GM18508 (cell line): ENCODE results near the gene ST6GALNAC6.
"Not testable (repeated sequence)": the region's sequence is repeated elsewhere in the genome, so short reads cannot be mapped to it uniquely, and the experiment has no call there.

ENCODE experiments used
- ATAC-seq: cut with Tn5 transposase; IDR thresholded peaks from one replicate; pipeline ENCODE4 v1.9.1; 2021; ENCODE audit warnings: moderate number of reproducible peaks; ENCODE audit not compliant: insufficient read depth, unreplicated experiment

ST6GALNAC6 gene

GRCh38 chr9:127897193-127897692 lies 2.2 kb downstream of the ST6GALNAC6 start:
- ATAC-seq: no peak

GRCh38 chr9:127896395-127897192 lies 2.8 kb downstream of the ST6GALNAC6 start:
- no peak for ATAC-seq

DNA sequence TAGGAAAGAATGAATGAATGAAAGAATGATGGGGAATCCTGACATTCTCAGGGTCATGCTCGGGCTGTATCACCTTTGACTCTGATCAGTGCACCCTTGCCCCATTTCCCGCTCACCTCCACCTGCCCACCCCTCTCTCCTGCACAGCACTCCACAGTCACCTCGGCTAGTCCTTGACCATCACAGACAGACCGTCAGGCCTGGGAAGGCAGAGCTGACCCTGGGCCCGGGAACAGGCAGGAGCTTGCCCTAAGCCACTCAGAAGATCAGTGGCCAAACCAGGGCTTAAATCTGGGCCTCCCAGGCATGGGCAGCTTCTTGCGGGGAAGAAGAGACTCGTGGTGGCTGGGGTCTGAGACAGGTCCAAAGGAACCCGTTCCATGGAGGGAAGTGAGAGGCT lies 3.6 kb downstream of the ST6GALNAC6 start:
- ATAC-seq: no peak

DNA sequence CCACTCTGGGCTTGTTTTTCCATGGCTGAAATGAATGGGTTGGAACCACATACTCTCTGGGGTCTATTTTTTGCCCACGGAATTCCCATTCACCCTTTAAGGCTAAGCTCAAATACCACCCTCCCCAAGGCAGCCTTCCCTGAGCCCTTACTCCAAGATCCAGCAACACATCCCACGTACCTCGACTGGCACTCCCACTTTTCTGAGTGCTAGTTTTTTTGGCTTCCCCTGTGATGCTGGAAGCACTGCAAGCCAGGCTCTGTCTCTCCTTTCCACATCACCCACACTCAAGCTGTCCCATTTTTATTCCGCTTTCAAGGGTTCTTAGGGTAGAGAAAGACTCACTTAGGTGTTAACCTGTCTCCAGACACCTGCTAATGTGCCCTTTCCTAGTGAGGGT lies 6.0 kb downstream of the ST6GALNAC6 start:
- no peak for ATAC-seq

DNA sequence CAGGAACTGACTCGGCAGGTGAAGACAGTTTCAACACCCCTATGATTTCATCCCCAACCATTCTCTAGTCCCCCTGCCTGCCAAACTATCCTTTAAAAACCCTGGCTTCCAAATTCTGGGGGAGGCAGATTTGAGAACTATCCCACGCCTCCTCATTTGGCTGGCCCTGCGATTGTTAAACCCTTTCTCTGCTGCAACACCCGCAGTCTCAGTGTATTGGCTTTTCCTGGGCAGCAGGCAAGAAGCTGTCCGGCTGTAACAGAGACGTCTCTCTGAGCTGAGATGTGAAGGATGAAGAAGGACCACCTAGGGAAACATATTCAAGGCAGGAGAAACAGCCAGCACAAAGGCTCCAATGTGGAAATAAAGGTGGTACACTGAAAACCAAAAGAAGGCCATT lies 6.6 kb downstream of the ST6GALNAC6 start:
- ATAC-seq: no peak

DNA sequence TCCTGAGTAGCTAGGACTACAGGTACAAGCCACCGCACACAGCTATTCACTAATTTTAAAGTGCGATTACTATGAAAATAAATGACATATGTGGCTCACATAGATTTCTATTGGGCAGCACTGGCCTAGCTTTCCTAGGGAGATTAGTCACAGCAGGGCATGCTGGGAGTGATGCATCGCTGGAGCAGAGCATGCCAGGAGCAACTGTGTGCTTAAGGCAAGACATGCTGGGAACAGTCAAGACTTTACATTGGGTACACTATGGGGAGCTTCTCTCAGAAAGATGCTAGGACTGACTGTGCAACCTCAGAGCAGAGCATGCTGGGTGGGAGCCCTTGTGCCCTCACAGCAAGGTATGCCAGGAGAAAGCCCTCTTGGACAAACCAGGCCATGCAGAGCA lies 9.3 kb downstream of the ST6GALNAC6 start:
- no peak for ATAC-seq

DNA sequence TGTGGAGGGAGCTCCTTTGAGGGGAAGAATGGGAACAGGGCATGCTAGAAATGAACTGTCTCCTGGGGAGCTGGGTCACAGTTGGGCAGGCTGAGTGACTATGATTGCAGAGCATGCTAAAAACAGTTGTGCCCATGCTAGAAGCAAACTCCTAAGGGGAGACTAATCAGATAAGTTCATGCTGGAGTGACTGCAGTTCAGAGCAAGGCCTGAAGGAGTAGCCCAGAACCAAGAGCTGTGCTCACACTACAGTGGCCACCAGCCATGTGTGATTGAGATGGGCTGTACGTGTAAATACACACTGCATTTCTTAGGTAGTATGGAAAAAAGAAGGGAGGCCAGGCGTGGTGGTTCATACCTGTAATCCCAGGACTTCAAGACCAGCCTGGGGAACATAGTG lies 11.6 kb downstream of the ST6GALNAC6 start:
- no peak for ATAC-seq

DNA sequence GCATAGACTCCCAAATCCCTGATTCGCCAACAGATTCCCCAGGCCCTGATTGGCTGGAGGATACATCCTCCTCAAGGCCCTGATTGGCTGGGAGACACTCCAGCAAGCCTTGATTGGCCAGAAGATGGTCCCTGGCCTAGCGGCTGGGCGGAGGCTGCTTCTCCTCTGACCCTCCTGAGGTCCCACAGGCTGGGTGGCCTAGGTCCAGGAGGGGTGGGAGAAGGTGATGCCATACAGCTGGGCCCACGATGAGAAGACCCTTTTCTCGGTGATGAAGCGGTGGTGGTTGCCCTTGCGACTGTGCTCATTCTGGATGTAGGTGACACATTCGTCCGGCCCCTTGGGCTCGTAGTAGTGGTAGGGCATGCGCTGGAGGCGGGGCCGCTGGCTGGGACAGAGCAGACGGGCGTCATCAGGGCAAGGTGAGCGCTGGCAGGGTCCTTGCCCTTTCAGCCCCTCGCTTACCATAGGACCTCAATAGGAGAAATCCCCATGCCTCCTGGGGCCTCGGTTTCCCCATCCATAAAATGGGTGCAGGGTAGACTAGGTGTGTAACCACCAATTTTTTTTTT lies 12.9 kb downstream of the ST6GALNAC6 start:
- no peak for ATAC-seq

- ATAC-seq: no peak
Measured at GRCh38 chr9:127885508-127886281, 13.7 kb downstream of the ST6GALNAC6 start.

DNA sequence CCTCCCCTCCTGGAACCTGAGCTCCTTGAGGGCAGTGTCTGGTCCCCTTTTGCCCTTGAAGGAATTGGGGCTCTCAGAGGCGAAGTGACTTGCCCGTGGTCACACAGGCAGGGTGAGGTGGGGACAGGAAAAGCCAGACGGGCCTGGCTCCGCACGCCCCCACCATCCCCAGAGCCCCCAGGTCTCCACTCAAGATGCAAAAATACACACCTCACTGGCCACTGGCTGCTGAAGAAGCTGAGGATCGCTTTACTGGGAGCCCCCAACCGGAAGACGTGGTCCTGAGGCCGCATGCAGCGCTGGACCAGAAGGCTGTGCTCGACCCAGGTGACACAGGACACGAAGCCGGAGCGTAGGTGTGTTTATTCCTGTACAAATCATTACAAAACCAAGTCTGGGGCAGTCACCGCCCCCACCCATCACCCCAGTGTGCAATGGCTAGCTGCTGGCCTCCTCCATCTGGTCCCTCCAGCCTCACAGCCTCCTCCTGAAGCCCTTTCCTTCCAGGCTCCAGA lies 14.4 kb downstream of the ST6GALNAC6 start:
- ATAC-seq: no peak

DNA sequence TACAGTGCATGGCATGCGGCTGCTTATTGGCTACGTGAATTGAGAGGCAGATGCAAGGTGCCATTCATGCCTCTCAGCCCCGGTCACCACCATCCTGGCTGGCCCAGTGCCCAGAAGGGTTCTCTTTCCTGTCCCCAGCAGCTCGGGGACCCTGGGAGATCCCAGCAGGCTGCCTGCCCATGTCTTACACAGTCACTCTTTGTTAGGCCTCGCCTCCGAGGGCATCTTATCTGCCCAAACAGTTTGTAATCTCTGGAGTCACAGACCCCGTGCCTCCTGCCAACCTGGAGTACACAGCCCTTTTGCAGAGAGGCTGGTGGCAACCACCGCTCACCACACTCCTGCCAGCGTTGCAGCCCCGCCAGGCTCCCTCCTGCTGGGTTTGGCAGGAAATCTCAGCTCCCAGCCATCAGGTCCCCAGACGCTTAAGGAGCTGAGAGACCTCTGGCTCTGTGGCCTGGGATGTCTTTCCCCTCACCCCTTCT lies 14.9 kb downstream of the ST6GALNAC6 start:
- ATAC-seq: no peak

DNA sequence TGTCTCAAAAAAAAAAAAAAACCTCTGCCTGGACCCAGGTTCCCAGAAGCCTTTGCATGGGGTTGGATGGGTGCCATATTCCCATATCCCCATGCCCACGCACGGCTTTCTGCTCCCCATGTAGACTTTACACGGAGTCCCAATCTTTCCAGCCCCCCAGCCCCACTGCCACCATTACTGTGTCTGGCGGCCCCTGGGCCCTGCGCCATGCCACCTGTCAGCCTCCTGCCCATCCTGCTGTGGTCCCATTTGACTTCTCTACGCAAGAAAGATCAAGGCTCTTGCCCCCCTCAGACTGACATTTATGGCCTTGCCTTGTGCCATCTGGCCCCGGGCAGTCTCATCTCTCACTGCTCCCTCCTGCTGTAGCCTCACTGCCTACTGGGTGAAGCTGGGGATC lies 15.4 kb downstream of the ST6GALNAC6 start:
- no peak for ATAC-seq

DNA sequence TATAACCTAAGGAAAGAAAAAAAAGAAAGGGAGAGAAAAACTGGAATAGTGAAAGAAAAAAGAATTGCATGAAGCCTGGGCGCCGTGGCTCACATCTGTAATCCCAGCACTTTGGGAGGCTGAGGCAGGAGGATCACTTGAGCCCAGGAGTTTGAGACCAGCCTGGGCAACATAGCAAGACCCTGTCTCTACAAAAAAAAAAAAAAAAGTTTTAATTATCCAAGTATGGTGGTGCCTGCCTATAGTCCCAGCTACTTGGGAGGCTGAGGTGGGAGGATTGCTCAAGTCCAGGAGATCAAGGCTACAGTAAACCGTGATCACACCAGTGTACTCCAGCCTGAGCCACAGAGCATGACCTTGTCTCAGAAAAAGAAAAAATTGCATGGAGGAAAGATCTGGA lies 17.7 kb downstream of the ST6GALNAC6 start:
- ATAC-seq: not testable (repeated sequence)

GRCh38 chr9:127880143-127880542 lies 19.3 kb downstream of the ST6GALNAC6 start:
- no peak for ATAC-seq

GRCh38 chr9:127878652-127879390 lies 20.6 kb downstream of the ST6GALNAC6 start:
- no peak for ATAC-seq

DNA sequence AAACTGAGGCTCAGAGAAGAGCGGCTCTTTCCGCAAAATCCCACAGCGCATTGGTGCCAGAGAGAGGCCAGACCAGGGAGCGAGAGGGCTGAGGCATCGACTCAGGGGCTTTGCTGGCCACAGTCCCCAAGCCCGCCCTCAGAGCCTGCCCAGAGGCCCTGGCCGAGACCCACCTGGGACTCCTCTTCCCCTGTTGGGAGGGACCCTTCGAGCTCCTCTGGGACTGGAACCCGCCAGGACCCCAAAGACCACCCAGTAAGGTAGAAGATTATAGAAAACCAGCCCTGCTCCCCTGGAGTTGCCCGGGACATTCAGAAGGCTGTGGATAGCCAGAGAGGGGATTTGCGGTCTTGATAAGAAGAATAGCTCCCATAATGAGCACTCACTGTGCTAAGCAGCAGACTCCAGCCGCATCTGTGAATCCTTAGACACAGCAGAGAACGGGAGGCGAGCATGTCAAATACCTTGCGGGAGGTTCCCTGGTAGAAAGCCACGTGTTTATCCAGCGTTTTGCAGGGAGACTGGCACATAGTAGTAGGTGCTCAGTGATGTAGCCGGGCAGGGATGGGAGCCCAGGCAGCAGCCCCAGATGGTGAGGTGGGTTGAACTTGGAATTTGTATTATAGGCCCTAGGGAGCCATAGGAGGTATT lies 21.3 kb downstream of the ST6GALNAC6 start:
- ATAC-seq: no peak

GRCh38 chr9:127877566-127877998 lies 21.8 kb downstream of the ST6GALNAC6 start, which contains the start of gene AK1:
TSS of gene AK1 (minus strand) at chr9:127877675. CDS start at chr9:127874617, 3,058 bp downstream.
- ATAC-seq: no peak

DNA sequence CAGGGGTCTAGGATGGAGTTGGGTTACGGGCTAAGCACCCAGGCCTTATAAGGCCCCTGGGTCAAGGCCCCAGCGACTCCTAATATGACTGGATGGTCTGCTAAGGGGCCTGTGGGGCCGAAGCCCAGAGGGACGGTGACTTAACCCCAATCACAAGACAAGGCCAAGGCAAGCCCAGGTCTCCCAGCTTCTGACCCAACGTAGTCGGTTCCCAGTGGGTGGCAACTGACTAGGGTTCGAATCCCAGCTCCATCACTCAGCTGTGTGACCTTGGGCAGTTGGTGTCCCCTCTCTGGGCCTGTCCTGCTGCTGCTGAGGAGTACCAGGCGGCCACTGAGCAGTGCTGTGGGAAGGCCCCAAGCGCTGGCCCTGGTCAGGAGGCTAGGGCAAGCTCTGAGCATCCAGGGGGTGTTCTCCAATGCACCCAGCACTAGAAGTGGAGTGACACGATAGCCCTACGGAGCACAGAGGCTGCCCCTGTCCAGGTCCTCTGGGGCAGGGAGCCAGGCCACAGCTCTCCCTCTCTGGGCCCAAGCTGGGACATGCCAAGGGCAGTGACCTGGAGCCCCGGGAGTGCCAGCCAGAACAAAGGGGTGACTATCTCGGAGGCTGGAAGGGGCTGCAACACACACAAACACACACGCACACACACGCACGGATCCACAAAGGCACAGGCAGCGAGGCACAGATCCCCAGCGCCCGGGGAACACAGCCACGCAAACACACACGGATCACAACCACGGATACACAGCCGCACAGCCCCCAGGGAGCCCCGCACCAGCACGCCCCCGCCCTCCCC lies 22.4 kb downstream of the ST6GALNAC6 start:
- no peak for ATAC-seq
